ENCODE data around the gene NCAPD3.

DNA sequence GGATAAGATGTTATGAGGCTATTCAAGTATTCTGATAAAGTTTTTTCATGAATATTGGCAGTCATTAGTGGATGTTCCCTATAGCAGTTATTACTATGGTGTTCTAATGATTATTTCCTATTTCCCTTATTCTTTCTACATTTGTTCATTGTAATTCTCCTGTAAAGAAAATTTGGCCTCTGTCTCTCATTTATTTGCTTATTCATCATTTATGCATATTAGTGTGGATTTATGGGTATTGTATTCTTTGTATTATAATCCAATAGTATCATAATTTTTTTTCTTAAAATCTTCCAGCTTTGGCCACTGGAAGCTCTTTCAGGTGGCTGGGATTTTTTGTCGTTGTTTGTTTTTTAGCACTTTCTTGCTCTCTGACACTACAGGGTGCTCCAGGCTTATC, 107.6 kb downstream of the NCAPD3 start:
- TF ChIP-seq EZH2 (IDR thresholded peaks at IDR 0.05; ENCODE audit: insufficient read depth, poor library complexity, severe bottlenecking) (no peak), EZH2phosphoT487 (IDR thresholded peaks at IDR 0.05; ENCODE audit: insufficient read depth, low read depth) (no peak)

Data from GM23248 (cell line).